Measurements from ENCODE around the gene LPO.

The LPO gene

DNA sequence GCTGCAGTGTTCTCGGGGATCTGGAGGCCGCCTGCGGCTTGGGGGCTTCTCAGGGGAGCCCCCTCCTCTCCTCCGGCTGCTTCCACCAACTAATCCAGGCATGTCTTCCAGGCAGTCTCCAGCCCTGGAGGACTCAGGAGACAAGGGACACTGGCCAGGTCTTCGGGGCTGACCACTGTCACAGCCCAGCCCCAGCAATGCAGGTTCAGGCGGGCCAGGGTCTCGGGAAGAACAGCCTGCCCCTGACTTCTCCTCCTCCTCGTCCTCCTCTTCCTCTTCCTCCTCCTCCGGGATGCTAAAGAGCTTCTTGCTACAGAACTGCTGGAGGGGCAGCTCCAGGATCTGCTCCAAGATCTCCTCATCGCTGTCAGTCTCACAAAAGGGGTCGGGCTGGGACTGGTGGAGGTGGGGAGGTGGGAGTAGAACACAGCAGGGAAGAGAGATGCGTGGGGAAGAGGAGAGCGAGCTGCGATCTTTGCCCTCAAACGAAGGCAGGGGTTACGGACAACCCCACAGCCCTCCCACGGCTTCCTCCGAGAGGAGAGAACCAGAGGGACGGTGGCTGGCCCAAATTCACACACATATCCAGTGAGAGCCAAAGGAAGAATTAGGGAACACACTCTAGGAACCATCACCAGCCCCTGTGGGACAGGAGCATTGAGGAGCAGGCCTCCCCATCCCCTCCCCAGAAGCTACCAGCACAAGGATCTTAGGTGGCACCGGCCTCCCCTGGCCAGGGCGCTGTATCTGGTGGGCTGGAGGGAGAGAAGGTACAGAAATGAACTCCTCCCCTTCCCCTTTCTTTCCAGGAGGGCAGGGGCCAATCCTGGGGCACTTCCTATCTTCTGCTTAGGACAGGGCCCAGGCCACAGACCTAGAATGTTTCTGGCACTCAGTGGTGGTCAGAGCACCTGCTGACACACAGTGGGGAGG lies 70.9 kb downstream of the LPO start:
- in situ Hi-C loops (cut with MboI; ENCODE audit: low pct_unique_long_range_greater_than_20kb, low sequenced_read_pairs, unreplicated experiment), result loop anchor here (10.0 kb wide), 1 partner anchor 136 kb away; no protein-coding TSS in a partner anchor
- DNase-seq (ENCODE audit: low spot score), result no peak
- TF ChIP-seq, protein P1, sequence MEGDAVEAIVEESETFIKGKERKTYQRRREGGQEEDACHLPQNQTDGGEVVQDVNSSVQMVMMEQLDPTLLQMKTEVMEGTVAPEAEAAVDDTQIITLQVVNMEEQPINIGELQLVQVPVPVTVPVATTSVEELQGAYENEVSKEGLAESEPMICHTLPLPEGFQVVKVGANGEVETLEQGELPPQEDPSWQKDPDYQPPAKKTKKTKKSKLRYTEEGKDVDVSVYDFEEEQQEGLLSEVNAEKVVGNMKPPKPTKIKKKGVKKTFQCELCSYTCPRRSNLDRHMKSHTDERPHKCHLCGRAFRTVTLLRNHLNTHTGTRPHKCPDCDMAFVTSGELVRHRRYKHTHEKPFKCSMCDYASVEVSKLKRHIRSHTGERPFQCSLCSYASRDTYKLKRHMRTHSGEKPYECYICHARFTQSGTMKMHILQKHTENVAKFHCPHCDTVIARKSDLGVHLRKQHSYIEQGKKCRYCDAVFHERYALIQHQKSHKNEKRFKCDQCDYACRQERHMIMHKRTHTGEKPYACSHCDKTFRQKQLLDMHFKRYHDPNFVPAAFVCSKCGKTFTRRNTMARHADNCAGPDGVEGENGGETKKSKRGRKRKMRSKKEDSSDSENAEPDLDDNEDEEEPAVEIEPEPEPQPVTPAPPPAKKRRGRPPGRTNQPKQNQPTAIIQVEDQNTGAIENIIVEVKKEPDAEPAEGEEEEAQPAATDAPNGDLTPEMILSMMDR (IDR thresholded peaks at IDR 0.05; ENCODE audit: extremely low read depth, insufficient read depth, missing control alignments), result no peak

DNA sequence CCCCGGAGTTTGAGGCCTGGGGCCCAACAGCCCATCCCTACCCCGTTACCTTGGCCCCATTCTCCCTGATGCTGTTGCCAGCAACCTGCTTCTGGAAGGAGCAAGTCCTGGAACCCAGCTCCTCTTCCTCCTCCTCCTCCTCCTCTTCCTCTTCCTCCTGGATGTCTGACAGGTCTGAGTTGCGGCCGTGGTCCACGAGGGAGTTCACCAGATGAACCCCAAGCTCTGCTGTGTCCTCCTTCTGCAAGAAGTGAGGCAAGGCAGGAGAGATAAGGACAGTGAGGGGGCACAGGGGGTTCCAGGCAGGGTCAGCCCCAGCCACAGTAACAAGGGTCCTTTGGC lies 71.5 kb downstream of the LPO start:
- in situ Hi-C loops (cut with MboI; ENCODE audit: low pct_unique_long_range_greater_than_20kb, low sequenced_read_pairs, unreplicated experiment), result loop anchor here (10.0 kb wide), 1 partner anchor 135 kb away; no protein-coding TSS in a partner anchor
- DNase-seq (ENCODE audit: low spot score), result no peak
- TF ChIP-seq, protein P1 (IDR thresholded peaks at IDR 0.05; ENCODE audit: extremely low read depth, insufficient read depth, missing control alignments), result no peak

DNA sequence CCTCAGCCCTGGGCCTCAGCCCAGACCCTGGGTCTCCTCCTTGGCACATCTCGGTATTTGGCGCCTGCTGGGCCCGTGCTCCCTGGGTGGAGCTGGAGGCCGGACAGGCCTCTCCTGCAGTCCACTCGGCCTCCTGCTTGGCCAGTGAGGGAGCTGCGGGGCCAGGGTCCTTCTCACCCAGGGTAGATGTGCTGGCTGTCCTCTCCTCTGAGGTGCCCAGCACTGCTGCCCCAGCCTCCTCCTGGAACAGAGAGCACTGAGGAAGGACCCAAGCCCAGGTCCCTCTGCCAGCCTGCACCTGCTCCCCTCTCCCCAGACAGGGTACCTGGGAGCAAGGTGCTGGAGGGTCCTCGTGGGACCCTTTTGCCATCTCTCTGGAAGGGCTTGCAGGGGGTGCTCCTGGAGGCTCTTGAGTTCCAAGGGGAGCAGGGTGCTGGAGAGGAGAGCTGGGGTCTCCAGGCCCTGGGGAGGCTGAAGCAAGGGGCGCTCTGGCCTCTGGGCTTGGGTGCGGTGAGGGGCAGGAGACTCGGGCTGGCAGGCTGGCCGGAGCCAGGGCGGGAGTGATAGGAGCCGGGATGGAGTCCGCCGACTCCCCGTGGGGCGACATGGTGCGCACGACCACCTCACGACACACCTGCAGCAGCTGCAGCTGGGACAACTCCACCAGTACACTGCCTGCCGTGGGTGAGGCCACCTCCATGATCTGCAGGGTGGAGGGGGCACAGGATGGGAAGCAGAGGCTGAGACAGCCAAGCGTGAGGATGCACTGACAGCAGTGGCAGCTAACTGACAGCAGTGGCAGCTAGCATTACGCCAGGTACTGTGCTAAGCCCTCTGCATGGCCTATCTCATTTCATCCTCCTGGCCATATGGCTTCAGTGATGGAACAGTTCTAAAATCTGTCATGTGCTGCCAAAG lies 72.4 kb downstream of the LPO start:
- TF ChIP-seq, protein P1 (IDR thresholded peaks at IDR 0.05; ENCODE audit: extremely low read depth, insufficient read depth, missing control alignments), result no peak
- DNase-seq (ENCODE audit: low spot score), result no peak
- in situ Hi-C loops (cut with MboI; ENCODE audit: low pct_unique_long_range_greater_than_20kb, low sequenced_read_pairs, unreplicated experiment), result no loop called here

DNA sequence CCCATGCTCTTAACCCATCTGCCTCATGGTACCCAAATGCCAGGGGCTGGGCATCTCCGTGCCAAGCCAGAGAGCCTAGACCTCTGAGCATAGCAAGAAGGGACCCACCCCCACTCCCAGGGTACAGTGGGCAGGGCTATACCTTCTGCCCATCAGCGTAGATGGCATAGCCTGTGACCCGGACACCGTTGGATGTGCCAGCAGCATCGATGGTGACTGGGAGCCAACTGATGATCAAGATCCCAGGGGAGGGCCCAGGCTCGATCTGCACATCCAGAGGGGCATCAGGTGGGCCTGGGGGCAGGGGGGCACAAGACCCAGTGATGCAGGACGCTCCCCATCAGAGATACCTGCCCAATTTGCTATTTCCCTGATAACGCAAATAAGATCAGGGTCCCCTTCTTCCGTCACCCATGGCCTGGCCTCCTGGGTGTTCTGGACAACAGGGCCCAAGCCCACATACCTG lies 73.1 kb downstream of the LPO start:
- DNase-seq (ENCODE audit: low spot score), result no peak
- TF ChIP-seq, protein P1 (IDR thresholded peaks at IDR 0.05; ENCODE audit: extremely low read depth, insufficient read depth, missing control alignments), result no peak
- in situ Hi-C loops (cut with MboI; ENCODE audit: low pct_unique_long_range_greater_than_20kb, low sequenced_read_pairs, unreplicated experiment), result no loop called here

DNA sequence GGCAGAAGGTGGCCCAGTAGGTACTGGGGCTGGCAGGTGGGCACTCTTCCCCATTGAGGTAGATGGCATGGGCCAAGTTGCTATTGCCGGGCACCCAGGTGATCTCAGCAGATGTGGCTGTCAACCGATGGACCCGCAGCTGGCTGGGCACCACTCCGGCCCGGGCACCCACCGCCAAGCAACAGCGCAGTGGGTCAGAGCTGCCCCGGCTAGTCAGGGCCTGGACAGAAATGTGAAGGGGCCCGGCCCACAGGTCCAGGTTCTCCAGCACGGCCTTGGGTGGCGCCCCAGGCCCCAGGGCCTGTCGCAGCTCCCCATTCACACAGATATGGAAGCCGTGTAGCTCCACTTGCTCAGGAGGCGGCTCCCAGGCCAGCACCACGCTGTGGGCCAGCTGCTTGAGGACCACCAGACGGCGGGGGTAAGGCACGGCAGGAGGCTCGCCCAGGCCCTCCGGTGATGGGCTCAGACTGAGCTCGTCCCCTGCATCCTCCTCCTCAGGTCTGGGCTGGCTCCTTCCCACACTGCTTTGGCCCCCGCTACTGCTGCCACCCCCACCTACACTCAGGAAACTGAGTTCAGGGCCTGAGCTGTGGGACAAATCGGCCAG lies 73.7 kb downstream of the LPO start:
- in situ Hi-C loops (cut with MboI; ENCODE audit: low pct_unique_long_range_greater_than_20kb, low sequenced_read_pairs, unreplicated experiment), result no loop called here
- no peak for DNase-seq (ENCODE audit: low spot score)
- TF ChIP-seq, protein P1 (IDR thresholded peaks at IDR 0.05; ENCODE audit: extremely low read depth, insufficient read depth, missing control alignments), result no peak

DNA sequence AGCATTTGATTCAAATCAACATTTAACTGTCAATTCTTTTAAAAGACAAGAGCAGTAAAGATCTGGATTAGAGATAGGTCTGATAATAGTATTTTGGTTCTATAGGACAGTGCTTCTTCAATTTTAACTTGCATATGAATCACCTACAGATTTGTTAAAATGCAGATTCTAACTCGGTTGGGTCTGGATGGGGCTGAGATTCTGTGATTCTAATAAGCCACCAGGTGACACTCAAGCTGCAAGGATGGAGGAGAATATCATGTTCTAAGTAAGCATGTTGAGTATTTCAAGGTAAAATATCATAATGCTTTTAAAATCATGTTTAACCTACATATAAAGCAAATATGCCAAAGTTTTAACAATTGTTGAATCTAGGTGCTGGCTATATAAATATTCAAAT lies 74.4 kb downstream of the LPO start:
- TF ChIP-seq, protein P1 (IDR thresholded peaks at IDR 0.05; ENCODE audit: extremely low read depth, insufficient read depth, missing control alignments), result no peak
- DNase-seq (ENCODE audit: low spot score), result no peak
- in situ Hi-C loops (cut with MboI; ENCODE audit: low pct_unique_long_range_greater_than_20kb, low sequenced_read_pairs, unreplicated experiment), result no loop called here

Data from GM13977 (cell line).